Measurements from ENCODE around the gene SYTL2. TPM values are rescaled to one million over a fixed set of nuclear protein-coding genes. Genes with fewer than 3 reads are reported as not detected.
"Not testable (repeated sequence)": the region's sequence is repeated elsewhere in the genome, so short reads cannot be mapped to it uniquely, and the experiment has no call there.

The SYTL2 gene
- 18.6 TPM for polyA plus RNA-seq (2013, experiment 1 of 4)
- polyA plus RNA-seq (2013, experiment 2 of 4), result 19.5 TPM
- polyA plus RNA-seq (2013, experiment 3 of 4), result 19.3 TPM
- polyA plus RNA-seq (2013, experiment 4 of 4), result 26.9 TPM

DNA sequence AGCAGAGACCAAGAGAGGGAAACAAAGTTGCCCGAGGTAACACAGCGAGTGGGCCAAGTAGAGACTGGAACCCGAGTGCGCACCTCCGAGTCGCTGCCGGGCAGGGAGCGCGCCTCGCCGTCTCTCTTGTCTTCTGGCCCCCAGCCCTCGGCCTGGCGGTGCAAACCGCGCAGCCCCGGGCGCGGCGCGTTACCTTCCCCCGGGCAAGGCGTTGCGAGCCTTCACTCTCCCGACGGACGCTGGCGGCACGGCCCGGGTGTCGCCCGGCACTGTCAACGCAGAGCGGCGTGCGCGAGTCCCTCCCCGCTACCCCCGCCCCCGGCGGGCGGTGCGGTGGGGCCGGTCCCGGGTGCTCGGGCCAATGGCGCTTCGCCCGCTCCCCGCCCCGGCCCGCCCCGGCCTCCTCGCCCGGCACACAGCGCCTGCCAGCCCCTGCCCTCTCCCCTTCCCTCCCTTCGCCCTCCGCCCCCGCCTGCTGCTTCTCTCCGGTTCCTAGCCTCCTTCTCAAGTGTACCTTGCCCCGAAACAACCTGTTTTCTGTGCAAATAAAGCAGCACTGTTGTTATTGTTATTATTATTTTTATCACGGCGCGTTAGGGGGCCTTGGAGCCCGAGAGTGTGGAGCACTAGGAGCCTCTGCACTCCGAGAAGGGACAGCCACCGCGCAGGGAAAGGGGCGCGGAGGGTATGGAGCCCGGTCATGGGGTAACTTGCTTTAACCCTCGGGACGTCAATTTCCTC lies at the start of gene SYTL2:
Gene SYTL2 (minus strand): TSS at position 271 of the 741 bp plus-strand sequence. CDS start 53,416 bp downstream, outside the sequence.
- H3K4me1 ChIP-seq (ENCODE audit: control insufficient read depth, insufficient read depth, low read length), result no peaks in the 10 kb centered on the region
- H3K9me3 ChIP-seq (ENCODE audit: control insufficient read depth, low read length), result no peaks in the 10 kb centered on the region
- H3K4me3 ChIP-seq (ENCODE audit: insufficient read depth, low read depth, low read length), result peak within 1 kb of the TSS; percentile 26
- WGBS, 2 experiments, result 0% methylated on average over 71 to 72 of the region's 72 CpGs
- no peak within 1 kb of the TSS for H3K27ac ChIP-seq (ENCODE audit: insufficient read depth, low read depth, low read length, poor library complexity, severe bottlenecking)
- peaks cover 43% of the 10 kb centered on the region for H3K27me3 ChIP-seq (ENCODE audit: control insufficient read depth, insufficient read depth, low read length, poor library complexity, severe bottlenecking)
- no peaks in the 10 kb centered on the region for H3K36me3 ChIP-seq (ENCODE audit: control insufficient read depth, insufficient read depth, low read length)

GRCh38 chr11:85859541-85859940 lies 48.6 kb upstream of the SYTL2 start:
- not testable (repeated sequence) for H3K4me3 ChIP-seq (ENCODE audit: insufficient read depth, low read depth, low read length); H3K4me1 ChIP-seq (ENCODE audit: control insufficient read depth, insufficient read depth, low read length); H3K36me3 ChIP-seq (ENCODE audit: control insufficient read depth, insufficient read depth, low read length); H3K27ac ChIP-seq (ENCODE audit: insufficient read depth, low read depth, low read length, poor library complexity, severe bottlenecking); H3K27me3 ChIP-seq (ENCODE audit: control insufficient read depth, insufficient read depth, low read length, poor library complexity, severe bottlenecking); H3K9me3 ChIP-seq (ENCODE audit: control insufficient read depth, low read length)

DNA sequence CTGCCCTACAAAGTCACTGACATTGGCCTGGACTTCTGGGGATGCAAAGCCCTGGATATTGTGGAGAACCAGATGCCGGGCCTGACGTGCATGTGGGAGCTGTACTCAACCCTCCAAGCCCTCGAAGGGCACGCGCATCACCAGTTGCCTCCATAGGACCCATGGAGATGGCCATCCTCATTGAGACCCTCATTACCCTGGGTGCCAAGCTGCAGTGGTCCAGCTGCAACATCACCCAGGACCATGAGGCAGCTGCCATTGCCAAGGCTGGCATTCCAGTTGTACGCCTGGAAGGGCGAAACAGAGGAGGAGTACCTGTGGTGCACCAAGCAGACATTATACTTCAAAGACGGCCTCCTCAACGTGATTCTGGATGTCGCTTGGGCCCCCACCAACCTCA lies 46.2 kb upstream of the SYTL2 start:
- Histone ChIP-seq H3K4me1 (ENCODE audit: control insufficient read depth, insufficient read depth, low read length) (peaks cover 9% of the 10 kb centered on the region), H3K4me3 (ENCODE audit: insufficient read depth, low read depth, low read length) (no peak overlapping the region), H3K27me3 (ENCODE audit: control insufficient read depth, insufficient read depth, low read length, poor library complexity, severe bottlenecking) (no peaks in the 10 kb centered on the region), H3K9me3 (ENCODE audit: control insufficient read depth, low read length) (peaks cover 2% of the 10 kb centered on the region), H3K36me3 (ENCODE audit: control insufficient read depth, insufficient read depth, low read length) (no peaks in the 10 kb centered on the region), H3K27ac (ENCODE audit: insufficient read depth, low read depth, low read length, poor library complexity, severe bottlenecking) (no peak overlapping the region)
- WGBS, 2 experiments, result 87 to 93% methylated on average over 10 of the region's 10 CpGs

- WGBS, 2 experiments, result 44 to 45% methylated on average over 13 of the region's 13 CpGs
- Histone ChIP-seq H3K36me3 (ENCODE audit: control insufficient read depth, insufficient read depth, low read length) (no peaks in the 10 kb centered on the region), H3K4me3 (ENCODE audit: insufficient read depth, low read depth, low read length) (peak within 1 kb of the TSS; percentile 28), H3K4me1 (ENCODE audit: control insufficient read depth, insufficient read depth, low read length) (peaks cover 9% of the 10 kb centered on the region), H3K27me3 (ENCODE audit: control insufficient read depth, insufficient read depth, low read length, poor library complexity, severe bottlenecking) (no peaks in the 10 kb centered on the region), H3K9me3 (ENCODE audit: control insufficient read depth, low read length) (peaks cover 2% of the 10 kb centered on the region), H3K27ac (ENCODE audit: insufficient read depth, low read depth, low read length, poor library complexity, severe bottlenecking) (peak within 1 kb of the TSS; percentile 74)
Measured at GRCh38 chr11:85855341-85855656, 44.4 kb upstream of the SYTL2 start, which contains the start of gene CCDC83. TSS of gene CCDC83 (plus strand) at chr11:85855383. CDS start at chr11:85865124, 9,741 bp downstream.

GRCh38 chr11:85854557-85855340 lies 43.8 kb upstream of the SYTL2 start:
- peaks cover 2% of the 10 kb centered on the region for H3K9me3 ChIP-seq (ENCODE audit: control insufficient read depth, low read length)
- no peaks in the 10 kb centered on the region for H3K36me3 ChIP-seq (ENCODE audit: control insufficient read depth, insufficient read depth, low read length)
- peaks cover 9% of the 10 kb centered on the region for H3K4me1 ChIP-seq (ENCODE audit: control insufficient read depth, insufficient read depth, low read length)
- no peaks in the 10 kb centered on the region for H3K27me3 ChIP-seq (ENCODE audit: control insufficient read depth, insufficient read depth, low read length, poor library complexity, severe bottlenecking)
- WGBS, 2 experiments, result 2% methylated on average over 62 of the region's 62 CpGs
- peak overlapping the region; percentile 28 for H3K4me3 ChIP-seq (ENCODE audit: insufficient read depth, low read depth, low read length)
- peak overlapping the region; percentile 74 for H3K27ac ChIP-seq (ENCODE audit: insufficient read depth, low read depth, low read length, poor library complexity, severe bottlenecking)

DNA sequence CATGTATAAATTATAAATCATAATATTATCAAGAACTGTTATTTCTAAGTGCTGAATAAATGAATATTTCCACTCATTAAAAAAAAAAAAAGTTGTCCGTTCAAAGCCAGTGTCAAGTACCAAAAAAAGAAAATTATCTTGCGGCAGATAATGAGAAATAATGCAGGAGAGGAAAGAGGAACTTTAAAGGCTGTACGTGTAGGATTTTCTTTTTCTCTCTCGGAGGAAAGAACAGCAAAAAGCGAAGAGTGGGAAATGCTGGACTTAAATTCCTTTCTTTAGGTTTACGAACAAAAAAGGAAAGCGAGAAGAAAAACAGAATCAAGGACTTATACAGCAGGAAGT lies 43.2 kb upstream of the SYTL2 start:
- WGBS, 2 experiments, result 69 to 72% methylated on average over 7 of the region's 7 CpGs
- peaks cover 9% of the 10 kb centered on the region for H3K4me1 ChIP-seq (ENCODE audit: control insufficient read depth, insufficient read depth, low read length)

DNA sequence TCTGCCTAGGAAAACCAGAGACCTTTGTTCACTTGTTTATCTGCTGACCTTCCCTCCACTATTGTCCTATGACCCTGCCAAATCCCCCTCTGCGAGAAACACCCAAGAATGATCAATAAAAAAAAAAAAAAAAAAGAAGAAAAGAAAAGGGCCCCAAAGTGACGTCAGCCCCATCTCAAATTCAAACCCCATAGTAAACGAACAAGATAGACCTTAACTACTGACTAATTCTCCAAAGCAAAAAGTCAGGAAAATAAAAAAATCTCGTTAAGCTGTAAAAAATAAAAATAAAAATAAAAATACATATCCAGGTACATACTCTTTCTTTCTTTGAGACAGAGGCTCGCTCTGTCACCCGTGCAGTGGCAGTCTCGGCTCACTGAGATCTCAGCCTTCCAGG lies 42.6 kb upstream of the SYTL2 start:
- not testable (repeated sequence) for H3K4me1 ChIP-seq (ENCODE audit: control insufficient read depth, insufficient read depth, low read length); H3K27me3 ChIP-seq (ENCODE audit: control insufficient read depth, insufficient read depth, low read length, poor library complexity, severe bottlenecking); H3K36me3 ChIP-seq (ENCODE audit: control insufficient read depth, insufficient read depth, low read length); H3K27ac ChIP-seq (ENCODE audit: insufficient read depth, low read depth, low read length, poor library complexity, severe bottlenecking); H3K9me3 ChIP-seq (ENCODE audit: control insufficient read depth, low read length); H3K4me3 ChIP-seq (ENCODE audit: insufficient read depth, low read depth, low read length)
- 95 to 100% methylated on average over 3 to 4 of the region's 7 CpGs for WGBS, 2 experiments

More for the DNA sequence above, 43.2 kb upstream of the SYTL2 start:
- Histone ChIP-seq H3K4me3 (ENCODE audit: insufficient read depth, low read depth, low read length) (peak overlapping the region; percentile 28), H3K36me3 (ENCODE audit: control insufficient read depth, insufficient read depth, low read length) (no peaks in the 10 kb centered on the region), H3K27me3 (ENCODE audit: control insufficient read depth, insufficient read depth, low read length, poor library complexity, severe bottlenecking) (no peaks in the 10 kb centered on the region), H3K27ac (ENCODE audit: insufficient read depth, low read depth, low read length, poor library complexity, severe bottlenecking) (peak overlapping the region; percentile 74), H3K9me3 (ENCODE audit: control insufficient read depth, low read length) (peaks cover 2% of the 10 kb centered on the region)

GRCh38 chr11:85852754-85853153 lies 41.8 kb upstream of the SYTL2 start:
- not testable (repeated sequence) for H3K4me3 ChIP-seq (ENCODE audit: insufficient read depth, low read depth, low read length); H3K4me1 ChIP-seq (ENCODE audit: control insufficient read depth, insufficient read depth, low read length); H3K27me3 ChIP-seq (ENCODE audit: control insufficient read depth, insufficient read depth, low read length, poor library complexity, severe bottlenecking); H3K36me3 ChIP-seq (ENCODE audit: control insufficient read depth, insufficient read depth, low read length); H3K27ac ChIP-seq (ENCODE audit: insufficient read depth, low read depth, low read length, poor library complexity, severe bottlenecking); H3K9me3 ChIP-seq (ENCODE audit: control insufficient read depth, low read length)
- WGBS, 2 experiments, result 95 to 96% methylated on average over 33 of the region's 33 CpGs

GRCh38 chr11:85848556-85848955 lies 37.6 kb upstream of the SYTL2 start:
- H3K4me1 ChIP-seq (ENCODE audit: control insufficient read depth, insufficient read depth, low read length), result no peaks in the 10 kb centered on the region
- H3K9me3 ChIP-seq (ENCODE audit: control insufficient read depth, low read length), result no peaks in the 10 kb centered on the region
- no peak overlapping the region for H3K4me3 ChIP-seq (ENCODE audit: insufficient read depth, low read depth, low read length)
- H3K27ac ChIP-seq (ENCODE audit: insufficient read depth, low read depth, low read length, poor library complexity, severe bottlenecking), result no peak overlapping the region
- H3K27me3 ChIP-seq (ENCODE audit: control insufficient read depth, insufficient read depth, low read length, poor library complexity, severe bottlenecking), result no peaks in the 10 kb centered on the region
- 96 to 100% methylated on average over 1 to 2 of the region's 2 CpGs for WGBS, 2 experiments
- H3K36me3 ChIP-seq (ENCODE audit: control insufficient read depth, insufficient read depth, low read length), result no peaks in the 10 kb centered on the region

GRCh38 chr11:85848006-85848405 lies 37.1 kb upstream of the SYTL2 start:
- Histone ChIP-seq H3K27ac (ENCODE audit: insufficient read depth, low read depth, low read length, poor library complexity, severe bottlenecking) (no peak overlapping the region), H3K27me3 (ENCODE audit: control insufficient read depth, insufficient read depth, low read length, poor library complexity, severe bottlenecking) (no peaks in the 10 kb centered on the region), H3K4me3 (ENCODE audit: insufficient read depth, low read depth, low read length) (no peak overlapping the region), H3K4me1 (ENCODE audit: control insufficient read depth, insufficient read depth, low read length) (no peaks in the 10 kb centered on the region), H3K9me3 (ENCODE audit: control insufficient read depth, low read length) (no peaks in the 10 kb centered on the region), H3K36me3 (ENCODE audit: control insufficient read depth, insufficient read depth, low read length) (no peaks in the 10 kb centered on the region)
- WGBS, 2 experiments, result 78 to 87% methylated on average over 3 of the region's 3 CpGs
